CD4-positive, alpha-beta T cell (primary cell): ENCODE data around the gene DLGAP4. TPM values are rescaled to one million over a fixed set of nuclear protein-coding genes. Genes with fewer than 3 reads are reported as not detected.

Experiments
- ATAC-seq: fragments of 200-7000 bp; cut with Tn5 transposase; one replicate; pipeline ENCODE4 v1.10.0; 2022; ENCODE audit warnings: mild to moderate bottlenecking; ENCODE audit not compliant: poor library complexity
- CTCF ChIA-PET: fragments of 350-600 bp; sonication (Branson Sonifier 250); formaldehyde crosslinking; loops from one replicate; lab custom pipeline; 2021; ENCODE audit warnings: antibody characterized with exemption, inconsistent platforms; lab: Charles Lee
- POLR2A ChIA-PET: fragments of 350-600 bp; sonication (Branson Sonifier 250); formaldehyde crosslinking; loops from one replicate; lab custom pipeline; 2021; ENCODE audit warnings: antibody characterized with exemption, inconsistent platforms; lab: Charles Lee
- DNase-seq, 14 experiments: peaks; one replicate each; pipeline ENCODE4 v3.0.0-alpha.2; 2013 to 2020; ENCODE audit warnings: mixed read lengths in 2 of 14
- H3K27ac ChIP-seq, 2 donors: one replicate each; pipeline versions ENCODE4 v1.5.1 to v1.7.0; 2013; ENCODE audit warnings: low read length in 2 of 2, low read depth in 1 of 2, mild to moderate bottlenecking in 1 of 2
- H3K27me3 ChIP-seq, 2 experiments: 1 replicate in 1 of 2; 2 replicates in 1 of 2; pipeline versions ENCODE4 v1.6.1 to v1.7.0; 2013; ENCODE audit warnings: low read length in 2 of 2, control low read depth in 1 of 2, mild to moderate bottlenecking in 1 of 2, moderate library complexity in 1 of 2; ENCODE audit not compliant: insufficient read depth in 2 of 2, control insufficient read depth in 1 of 2
- H3K36me3 ChIP-seq: one replicate; pipeline ENCODE4 v1.6.1; 2013; ENCODE audit warnings: low read length, control low read depth; ENCODE audit not compliant: insufficient read depth
- H3K4me1 ChIP-seq: one replicate; pipeline ENCODE4 v1.6.1; 2013; ENCODE audit warnings: low read length, control low read depth; ENCODE audit not compliant: insufficient read depth
- H3K4me3 ChIP-seq: one replicate; pipeline ENCODE4 v1.5.1; 2013; ENCODE audit warnings: mild to moderate bottlenecking, low read length, moderate library complexity
- H3K9me3 ChIP-seq, 2 experiments: 1 replicate in 1 of 2; 2 replicates in 1 of 2; pipeline versions ENCODE4 v1.6.1 to v1.7.0; 2013; ENCODE audit warnings: low read length in 2 of 2, mild to moderate bottlenecking in 2 of 2, control low read depth in 1 of 2, moderate library complexity in 1 of 2; ENCODE audit not compliant: control insufficient read depth in 1 of 2, insufficient read depth in 1 of 2
- H3K27ac Mint-ChIP-seq: one replicate; pipeline ENCODE4 v1.8.0; 2020; ENCODE audit warnings: mixed read lengths
- H3K27me3 Mint-ChIP-seq: one replicate; pipeline ENCODE4 v1.8.0; 2021; ENCODE audit warnings: mixed read lengths
- H3K36me3 Mint-ChIP-seq: one replicate; pipeline ENCODE4 v1.8.0; 2021; ENCODE audit warnings: low read depth, mixed read lengths
- H3K4me1 Mint-ChIP-seq: one replicate; pipeline ENCODE4 v1.8.0; 2021; ENCODE audit warnings: low read depth, mixed read lengths
- H3K4me3 Mint-ChIP-seq: one replicate; pipeline ENCODE4 v1.8.0; 2020; ENCODE audit warnings: mild to moderate bottlenecking, mixed read lengths
- H3K9me3 Mint-ChIP-seq: one replicate; pipeline ENCODE4 v1.8.0; 2020; ENCODE audit warnings: mixed read lengths
- CTCF ChIP-seq: fragments of 200-600 bp; IDR thresholded peaks from one replicate; pipeline ENCODE4 v1.8.0; 2022; ENCODE audit warnings: antibody characterized with exemption, mild to moderate bottlenecking
- intact Hi-C, 2 experiments: fragments of 100-400 bp; cut with DNase I in 1 of 2; cut with micrococcal nuclease in 1 of 2; formaldehyde crosslinking; loops; one replicate each; pipeline versions ENCODE4 v1.15.1 to v1.9.0; 2023 to 2025; cut with DNase I, micrococcal nuclease
- total RNA-seq, 174 experiments: library from RNA in 2 of 174; stranded (reverse) in 2 of 174; gene quantifications; one replicate each; pipeline ENCODE4 v1.2.3 and lab custom pipeline; 2021 to 2026

DLGAP4 gene
- total RNA-seq, 2 experiments from 2014 or later = 16.0 to 16.1 TPM

- no peak overlapping the region for H3K4me3 ChIP-seq
Measured at GRCh38 chr20:36399147-36399968, 93.2 kb downstream of the DLGAP4 start.

GRCh38 chr20:36399969-36400545 lies 93.9 kb downstream of the DLGAP4 start:
- ChIA-PET POLR2A (no interaction called here), CTCF (interaction anchor here (1.1 kb wide), 1 partner anchor 197 kb away, joined by 3 read pairs; no protein-coding TSS in a partner anchor)
- DNase-seq = no peak
- no peak for ATAC-seq
- Histone ChIP-seq H3K36me3 (no peaks in the 10 kb centered on the region), H3K27ac (no peak overlapping the region), H3K9me3 (peaks cover 0 to 3% of the 10 kb centered on the region in 2 experiments), H3K27me3 (peaks cover 9 to 22% of the 10 kb centered on the region in 2 experiments), H3K4me3 (no peak overlapping the region), H3K4me1 (no peaks in the 10 kb centered on the region)
- no peaks in the 10 kb centered on the region for H3K36me3 Mint-ChIP-seq
- no peak overlapping the region for H3K4me3 Mint-ChIP-seq
- TF ChIP-seq CTCF = no peak
- H3K9me3 Mint-ChIP-seq = no peaks in the 10 kb centered on the region
- intact Hi-C loops = no loop called here
- H3K4me1 Mint-ChIP-seq = no peaks in the 10 kb centered on the region
- no peak overlapping the region for H3K27ac Mint-ChIP-seq
- peaks cover 52% of the 10 kb centered on the region for H3K27me3 Mint-ChIP-seq

More at GRCh38 chr20:36399147-36399968, 93.2 kb downstream of the DLGAP4 start:
- Histone ChIP-seq H3K27me3 (peaks cover 9 to 22% of the 10 kb centered on the region in 2 experiments), H3K27ac (no peak overlapping the region), H3K9me3 (peaks cover 0 to 3% of the 10 kb centered on the region in 2 experiments), H3K4me1 (no peaks in the 10 kb centered on the region), H3K36me3 (no peaks in the 10 kb centered on the region)
- ChIA-PET CTCF (interaction anchor here (1.1 kb wide), 1 partner anchor 197 kb away, joined by 3 read pairs; no protein-coding TSS in a partner anchor), POLR2A (no interaction called here)
- H3K9me3 Mint-ChIP-seq = no peaks in the 10 kb centered on the region
- H3K4me3 Mint-ChIP-seq = no peak overlapping the region
- no peak overlapping the region for H3K27ac Mint-ChIP-seq
- TF ChIP-seq CTCF = no peak
- peak; percentile 78 for ATAC-seq
- H3K36me3 Mint-ChIP-seq = no peaks in the 10 kb centered on the region
- DNase-seq = peak in 9 of 14 experiments; percentile 5 to 43 (median 22)
- intact Hi-C loops = no loop called here
- H3K4me1 Mint-ChIP-seq = no peaks in the 10 kb centered on the region
- H3K27me3 Mint-ChIP-seq = peaks cover 55% of the 10 kb centered on the region

GRCh38 chr20:36400909-36401735 lies 95.0 kb downstream of the DLGAP4 start:
- H3K27me3 ChIP-seq = peaks cover 9 to 22% of the 10 kb centered on the region in 2 experiments
- no peaks in the 10 kb centered on the region for H3K36me3 ChIP-seq
- no peak overlapping the region for H3K4me3 ChIP-seq
- DNase-seq = no peak
- Mint-ChIP-seq H3K36me3 (no peaks in the 10 kb centered on the region), H3K4me3 (no peak overlapping the region), H3K27me3 (peaks cover 51% of the 10 kb centered on the region), H3K27ac (no peak overlapping the region), H3K9me3 (no peaks in the 10 kb centered on the region), H3K4me1 (no peaks in the 10 kb centered on the region)
- no peak for ATAC-seq
- POLR2A ChIA-PET = no interaction called here
- CTCF ChIA-PET = no interaction called here
- peaks cover 0 to 3% of the 10 kb centered on the region in 2 experiments for H3K9me3 ChIP-seq
- intact Hi-C loops = no loop called here
- no peak for TF ChIP-seq CTCF
- H3K27ac ChIP-seq = no peak overlapping the region
- H3K4me1 ChIP-seq = no peaks in the 10 kb centered on the region
